Measurements from ENCODE around the gene WEE1.

DNA sequence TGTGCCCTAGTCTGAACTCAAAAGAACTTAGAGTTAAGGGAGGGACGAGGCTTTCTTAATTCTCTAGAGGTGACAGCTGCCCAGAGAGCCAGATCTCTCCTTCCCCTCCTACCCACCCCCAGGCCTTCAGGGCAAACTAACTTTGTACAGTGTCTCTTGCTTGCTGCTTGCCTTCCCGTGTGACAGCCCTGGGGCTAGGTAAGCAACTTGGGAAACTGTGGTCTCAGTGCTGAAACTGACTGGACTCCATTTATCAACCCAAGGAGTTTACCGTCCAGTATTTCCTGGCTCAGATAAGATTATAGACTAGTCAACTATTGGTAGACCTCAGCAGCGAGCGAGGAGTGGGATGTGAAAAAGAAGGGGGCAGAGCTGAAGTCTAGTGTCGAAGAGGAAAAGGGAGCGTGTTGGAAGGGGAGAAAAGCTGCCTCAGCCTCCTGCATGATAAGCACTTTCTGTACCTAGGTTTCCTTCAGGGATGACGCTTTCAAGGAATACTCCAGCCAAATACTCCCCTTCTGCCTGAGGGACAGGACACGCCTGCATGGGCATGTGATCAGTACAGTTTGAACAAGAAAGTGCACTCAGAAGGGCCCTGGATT is 43.3 kb upstream of the WEE1 start:
- TF ChIP-seq CTCF (IDR thresholded peaks at IDR 0.05) = no peak
- TF ChIP-seq POLR2A (IDR thresholded peaks at IDR 0.05) = no peak

All from sigmoid colon (tissue), 3 donors.